ENCODE measurements around the gene NHLH1.

- TF ChIP-seq SIN3A (IDR thresholded peaks at IDR 0.05; ENCODE audit: borderline replicate concordance, insufficient read depth, low read depth, low read length) (no peak), CTCF (IDR thresholded peaks at IDR 0.05) (no peak), POLR2AphosphoS5 (IDR thresholded peaks at IDR 0.05; ENCODE audit: low read depth, low read length) (no peak)
These were observed 40.5 kb upstream of the NHLH1 start for GRCh38 chr1:160326418-160326817.

Data from Panc1 (cell line).